ENCODE measurements around the gene IGHMBP2.

IGHMBP2 gene

GRCh38 chr11:68928136-68928880 lies 24.6 kb downstream of the IGHMBP2 start:
- no peak for DNase-seq

DNA sequence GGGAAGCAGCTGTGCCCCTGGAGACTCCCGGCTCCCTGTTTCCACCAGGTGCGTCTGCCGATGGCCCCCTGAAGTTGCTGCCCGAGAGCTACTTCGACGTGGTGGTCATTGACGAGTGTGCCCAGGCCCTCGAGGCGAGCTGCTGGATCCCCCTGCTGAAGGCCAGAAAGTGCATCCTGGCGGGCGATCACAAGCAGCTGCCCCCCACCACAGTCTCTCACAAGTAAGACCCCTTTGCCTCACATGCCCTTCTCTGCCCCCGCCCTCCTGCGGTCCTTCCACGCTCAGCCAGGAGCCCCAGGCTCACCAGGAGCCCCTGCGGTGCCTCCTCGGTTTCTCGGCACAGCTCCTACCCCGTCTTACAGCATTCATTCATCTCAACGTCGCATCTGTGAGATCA lies 25.4 kb downstream of the IGHMBP2 start:
- no peak for DNase-seq

DNA sequence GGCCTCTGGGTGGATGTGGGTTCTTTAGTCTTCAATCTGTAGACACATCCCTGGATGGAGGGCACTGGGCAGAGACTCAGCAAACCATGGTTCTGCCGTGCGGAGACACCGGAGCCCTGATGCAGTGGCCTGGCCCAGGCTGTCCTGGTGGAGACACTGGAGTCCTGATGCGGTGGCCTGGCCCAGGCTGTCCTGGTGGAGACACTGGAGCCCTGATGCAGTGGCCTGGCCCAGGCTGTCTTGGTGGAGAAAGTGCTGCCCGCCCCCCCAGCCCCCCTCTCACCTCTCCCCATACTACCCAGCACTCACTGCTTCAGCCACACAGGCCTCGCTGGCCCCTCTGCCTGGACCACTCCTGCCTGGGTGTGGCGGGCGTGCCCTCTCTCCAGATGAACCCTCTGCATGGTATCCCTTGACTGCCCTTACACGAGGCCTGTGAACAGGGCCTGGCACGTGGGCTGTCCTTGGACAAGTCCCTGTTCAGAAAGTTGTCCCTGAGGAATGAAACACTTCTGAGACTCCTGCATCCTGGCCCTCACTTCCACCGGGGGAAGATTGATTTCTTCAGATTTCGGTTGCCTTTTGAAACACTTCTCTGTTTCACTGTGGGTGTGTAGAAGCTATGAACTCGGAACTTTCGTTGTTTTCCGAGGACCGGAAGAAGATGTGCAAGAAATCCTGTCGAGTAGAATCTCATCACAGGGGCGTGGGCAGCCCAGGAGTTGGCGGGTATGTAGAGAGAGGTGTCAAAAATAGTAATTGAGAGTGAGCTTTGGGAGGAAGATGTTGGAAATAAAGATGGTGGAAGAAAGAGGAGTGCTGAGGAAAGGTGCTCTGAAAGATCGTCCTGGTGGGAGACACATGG lies 26.2 kb downstream of the IGHMBP2 start:
- no peak for DNase-seq

GRCh38 chr11:68930991-68931855 lies 27.5 kb downstream of the IGHMBP2 start:
- no peak for DNase-seq

- DNase-seq = no peak
These were observed 28.2 kb downstream of the IGHMBP2 start for GRCh38 chr11:68931911-68932310.

GRCh38 chr11:68932358-68932757 lies 28.7 kb downstream of the IGHMBP2 start:
- DNase-seq = no peak

- no peak for DNase-seq
These were observed 29.4 kb downstream of the IGHMBP2 start for GRCh38 chr11:68932933-68933577.

GRCh38 chr11:68933605-68934320 lies 30.1 kb downstream of the IGHMBP2 start:
- DNase-seq = no peak

DNA sequence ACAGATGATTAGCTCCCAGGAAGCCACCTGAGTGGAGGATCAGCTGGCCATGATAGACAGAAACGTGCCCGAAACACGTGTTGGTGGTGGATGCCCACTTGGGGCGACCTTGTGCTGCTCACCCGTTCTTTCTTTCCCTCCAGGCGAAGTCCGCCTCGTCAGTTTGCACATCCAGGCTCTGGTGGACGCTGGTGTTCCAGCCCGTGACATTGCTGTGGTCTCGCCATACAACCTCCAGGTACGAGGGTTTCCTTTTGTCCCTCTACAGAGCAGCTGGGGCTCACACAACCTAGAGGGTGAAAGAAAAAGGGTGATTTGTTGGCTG lies 30.6 kb downstream of the IGHMBP2 start:
- no peak for DNase-seq

DNA sequence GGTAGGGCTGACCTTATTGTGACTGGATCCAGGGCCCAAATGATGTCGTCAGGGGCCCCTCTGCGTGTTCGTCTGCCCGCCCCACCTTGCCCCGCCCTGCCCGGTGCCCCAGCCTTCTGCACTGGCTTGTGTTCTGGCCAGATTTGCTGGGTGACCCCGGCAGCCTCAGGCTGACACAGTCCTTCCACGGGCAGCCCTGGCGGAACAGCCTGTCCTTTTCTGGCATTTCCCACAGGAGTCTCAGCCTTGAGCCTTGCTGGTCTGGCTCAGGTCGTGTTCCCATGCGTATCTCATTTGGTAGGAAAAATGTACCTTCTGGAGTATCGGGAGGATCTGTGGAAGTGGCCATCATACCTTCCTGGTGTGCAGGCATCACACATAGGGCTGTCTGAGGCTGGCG lies 31.0 kb downstream of the IGHMBP2 start:
- DNase-seq = no peak

DNA sequence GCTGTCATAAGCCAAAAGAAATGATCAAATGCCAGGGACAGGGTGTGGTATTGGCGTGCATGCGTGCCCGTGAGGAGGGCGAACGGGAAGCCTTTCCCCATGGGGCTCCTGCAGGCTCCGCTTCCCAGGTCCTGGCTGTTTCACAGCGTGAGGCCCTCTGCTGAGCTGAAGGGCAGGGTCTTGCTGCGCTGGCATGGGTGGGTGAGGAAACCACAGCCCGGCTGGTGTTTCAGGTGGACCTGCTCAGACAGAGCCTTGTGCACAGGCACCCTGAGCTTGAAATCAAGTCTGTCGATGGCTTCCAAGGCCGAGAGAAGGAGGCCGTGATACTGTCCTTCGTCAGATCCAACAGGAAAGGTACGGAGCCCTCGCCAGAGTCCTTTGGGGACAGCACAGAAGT lies 31.4 kb downstream of the IGHMBP2 start:
- no peak for DNase-seq

GRCh38 chr11:68935516-68936357 lies 32.0 kb downstream of the IGHMBP2 start:
- no peak for DNase-seq

DNA sequence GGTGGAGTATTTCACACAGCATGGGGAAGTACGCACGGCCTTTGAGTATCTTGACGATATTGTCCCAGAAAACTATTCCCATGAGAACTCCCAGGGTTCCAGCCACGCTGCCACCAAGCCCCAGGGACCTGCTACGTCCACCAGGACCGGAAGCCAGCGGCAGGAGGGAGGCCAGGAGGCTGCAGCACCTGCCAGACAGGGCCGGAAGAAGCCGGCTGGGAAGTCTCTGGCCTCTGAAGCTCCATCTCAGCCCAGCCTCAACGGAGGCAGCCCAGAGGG lies 32.6 kb downstream of the IGHMBP2 start:
- DNase-seq = no peak

- no peak for DNase-seq
These were observed 33.3 kb downstream of the IGHMBP2 start for GRCh38 chr11:68936676-68937620.

DNA sequence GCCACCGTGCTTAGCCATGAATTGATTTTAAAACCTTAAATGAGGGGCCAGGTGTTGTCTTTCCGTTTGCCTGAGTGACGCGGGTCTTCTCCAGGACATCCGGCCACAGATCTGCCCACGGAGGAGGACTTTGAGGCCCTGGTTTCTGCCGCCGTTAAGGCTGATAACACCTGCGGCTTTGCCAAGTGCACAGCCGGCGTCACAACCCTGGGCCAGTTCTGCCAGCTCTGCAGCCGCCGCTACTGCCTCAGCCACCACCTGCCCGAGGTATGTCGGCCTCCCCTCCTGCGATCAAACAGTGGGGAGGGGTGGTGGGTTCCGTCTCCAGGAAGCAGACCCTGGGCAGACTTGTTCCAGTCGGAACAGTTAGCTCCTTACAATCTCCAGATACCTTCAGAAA lies 34.4 kb downstream of the IGHMBP2 start:
- no peak for DNase-seq

GRCh38 chr11:68938816-68939582 lies 35.3 kb downstream of the IGHMBP2 start:
- no peak for DNase-seq

DNA sequence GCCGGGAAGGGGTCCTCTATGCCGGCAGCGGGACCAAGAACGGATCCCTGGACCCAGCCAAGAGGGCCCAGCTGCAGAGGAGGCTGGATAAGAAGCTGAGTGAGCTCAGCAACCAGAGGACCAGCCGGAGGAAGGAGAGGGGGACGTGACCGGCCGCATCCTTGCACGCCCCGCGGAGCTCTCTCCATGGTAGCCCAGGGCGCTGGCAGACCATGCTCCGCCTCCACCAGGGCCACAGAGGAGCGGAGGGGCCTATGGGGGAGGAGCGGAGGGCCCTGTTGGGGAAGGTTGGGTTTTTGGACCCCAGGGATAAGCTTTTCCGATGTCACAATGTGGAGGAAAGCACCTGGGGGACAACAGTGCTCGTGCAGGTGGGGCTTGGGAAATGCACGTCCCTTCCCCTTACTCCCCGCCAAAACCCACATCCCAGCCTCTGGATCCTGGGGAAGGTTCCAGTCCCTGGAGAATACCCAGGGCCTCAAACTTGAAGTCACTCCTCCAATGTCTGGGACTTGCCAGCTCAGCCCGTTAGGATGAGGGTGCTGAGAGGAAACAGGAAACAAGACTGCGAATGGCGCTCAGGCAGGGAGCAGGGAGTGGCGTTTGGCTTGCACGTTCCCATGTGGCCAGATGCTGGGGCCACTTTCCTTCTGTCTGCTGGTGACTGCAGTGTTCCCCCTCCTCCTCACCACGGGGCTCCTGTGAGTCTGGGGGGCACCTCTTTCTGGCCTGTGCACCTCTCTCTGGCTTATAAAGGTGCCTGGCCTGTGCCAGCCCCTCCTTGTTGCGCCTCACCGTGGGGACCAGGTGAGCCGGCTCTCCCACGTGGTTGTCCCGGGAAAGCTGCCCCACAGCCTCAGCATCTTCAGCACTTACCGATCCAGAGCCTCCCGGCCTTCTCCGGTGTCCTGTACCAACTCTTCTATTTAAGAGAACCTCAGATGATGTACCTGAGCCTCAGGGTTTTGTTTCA lies 36.2 kb downstream of the IGHMBP2 start:
- DNase-seq = no peak

DNA sequence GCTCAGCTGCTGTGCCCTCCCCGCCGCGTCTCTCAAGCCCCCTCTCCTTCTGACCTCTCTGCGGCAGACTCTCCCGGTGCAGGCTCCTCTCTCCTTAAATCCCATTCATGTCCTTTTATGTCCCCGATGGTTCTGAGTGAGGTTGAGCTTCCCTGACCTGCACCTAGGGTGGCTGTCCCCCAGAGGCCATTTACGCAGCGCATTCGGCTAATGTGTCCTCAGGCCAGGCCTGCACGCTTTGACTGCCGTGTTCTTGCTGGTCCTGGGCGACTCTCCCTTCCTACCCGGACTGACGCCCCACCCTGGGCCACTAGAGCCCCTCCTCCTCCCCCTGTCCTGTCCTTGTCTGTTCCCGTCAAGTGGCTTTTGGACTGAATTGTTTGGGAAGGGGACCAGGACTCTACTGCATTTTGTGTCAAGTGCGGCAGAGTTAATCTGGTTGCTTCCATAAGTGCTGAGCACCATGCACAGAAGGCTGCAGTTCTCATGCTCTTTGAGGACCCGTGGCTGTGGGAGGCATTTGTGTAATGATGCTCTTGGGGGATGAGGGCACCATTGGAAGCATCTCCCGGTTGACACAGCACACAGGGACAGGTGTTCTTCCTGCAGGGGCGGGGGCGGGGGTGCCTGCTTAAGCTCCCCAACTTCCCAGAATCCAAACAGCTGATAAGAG lies 37.1 kb downstream of the IGHMBP2 start:
- no peak for DNase-seq
